NOMO-1 treated with dmso at 0.1 percent for 144 hours (cell line): Measurements from ENCODE around the gene ZNF346.
"Not testable (repeated sequence)": the region's sequence is repeated elsewhere in the genome, so short reads cannot be mapped to it uniquely, and the experiment has no call there.

ENCODE experiments used
- DNase-seq: peaks from one replicate; lab custom pipeline; 2025; ENCODE audit not compliant: unreplicated experiment; lab: John Stamatoyannopoulos, UW

ZNF346 gene

DNA sequence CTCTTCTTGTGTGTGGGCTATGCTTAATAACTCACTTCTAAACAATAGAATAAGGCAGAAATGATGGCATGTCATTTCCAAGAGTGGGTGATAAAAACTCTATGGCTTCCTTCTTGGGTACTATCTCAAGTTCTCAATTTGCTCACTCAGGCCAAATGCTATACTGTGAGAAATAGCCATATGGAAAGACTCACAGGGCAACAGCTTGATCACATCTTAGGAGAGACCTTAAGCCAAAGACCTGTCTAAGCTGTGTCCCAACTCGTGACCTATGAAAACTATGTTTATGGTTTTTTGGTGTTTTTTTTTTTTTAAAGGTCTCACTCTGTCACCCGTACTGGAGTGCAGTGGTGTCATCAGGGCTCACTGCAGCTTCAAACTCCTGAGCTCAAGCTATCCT, 13.8 kb upstream of the ZNF346 start:
- no peak for DNase-seq

- no peak for DNase-seq
These were observed 12.3 kb upstream of the ZNF346 start for GRCh38 chr5:177010153-177010552.

GRCh38 chr5:177015156-177015555, 7.3 kb upstream of the ZNF346 start:
- DNase-seq, result no peak

GRCh38 chr5:177018341-177018740, 4.2 kb upstream of the ZNF346 start:
- DNase-seq, result no peak

- DNase-seq, result no peak
These were observed 2.5 kb upstream of the ZNF346 start for GRCh38 chr5:177020033-177020432.

DNA sequence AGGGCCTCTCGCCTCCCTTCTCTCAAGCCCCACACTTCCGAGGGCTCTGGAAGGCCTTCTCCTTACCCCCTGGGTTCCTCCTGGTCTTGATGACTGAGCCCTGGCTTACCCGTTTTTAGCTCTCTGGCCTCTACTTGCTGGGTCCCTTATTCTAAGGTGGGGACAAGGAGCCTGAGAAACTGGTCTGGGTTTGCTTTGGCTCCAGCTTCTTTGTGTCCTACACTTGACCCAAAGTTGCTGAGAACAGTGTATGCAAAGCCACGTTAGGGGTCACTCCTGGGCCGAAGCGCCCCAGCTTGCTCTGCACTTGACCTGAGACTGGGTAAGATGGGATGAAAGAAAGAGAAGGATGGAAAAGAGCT, 788 bp downstream of the ZNF346 start:
- DNase-seq, result peak; percentile 1

- no peak for DNase-seq
These were observed 2.1 kb downstream of the ZNF346 start for GRCh38 chr5:177024559-177024958.

- DNase-seq, result no peak
These were observed 2.7 kb downstream of the ZNF346 start for GRCh38 chr5:177025101-177025601.

DNA sequence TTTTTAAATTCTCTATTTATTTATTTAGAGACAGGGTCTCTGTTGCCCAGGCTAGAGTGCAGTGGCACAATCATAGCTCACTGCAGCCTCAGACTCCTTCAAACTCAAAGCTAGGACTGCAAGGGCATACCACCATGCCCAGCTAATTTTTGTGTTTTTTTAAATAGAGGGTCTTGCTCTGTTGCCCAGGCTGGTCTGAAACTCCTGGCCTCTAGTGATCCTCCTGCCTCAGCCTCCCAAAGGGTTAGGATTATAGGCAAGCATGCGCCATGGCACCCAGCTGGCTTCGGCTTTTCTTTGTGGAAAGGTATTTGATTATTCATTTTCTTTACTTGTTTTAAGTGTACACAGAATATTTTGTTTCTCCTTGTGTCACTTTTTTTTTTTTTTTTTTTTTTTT, 5.2 kb downstream of the ZNF346 start:
- no peak for DNase-seq

GRCh38 chr5:177029498-177029897, 7.0 kb downstream of the ZNF346 start:
- DNase-seq, result no peak

- DNase-seq, result no peak
These were observed 13.5 kb downstream of the ZNF346 start for GRCh38 chr5:177035976-177036375.

DNA sequence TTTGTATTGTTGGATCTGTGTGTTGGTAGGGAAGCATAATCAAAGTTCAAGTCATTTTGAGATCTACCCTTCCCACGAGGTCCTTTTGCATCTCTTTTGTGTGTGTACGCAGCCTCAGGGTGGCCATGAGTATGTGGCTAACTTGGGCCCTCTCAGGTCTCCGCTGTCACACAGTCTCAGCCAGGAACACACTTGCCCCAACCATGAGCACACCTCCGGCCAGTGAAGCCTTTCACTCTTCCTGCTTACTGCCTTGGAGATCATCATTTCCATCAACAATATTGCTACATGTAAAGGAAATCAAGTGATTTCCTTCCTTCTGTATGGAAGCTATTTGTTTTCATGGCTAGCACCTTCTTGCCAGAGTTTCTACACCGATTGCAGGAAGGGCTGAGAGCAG, 13.9 kb downstream of the ZNF346 start:
- no peak for DNase-seq

DNA sequence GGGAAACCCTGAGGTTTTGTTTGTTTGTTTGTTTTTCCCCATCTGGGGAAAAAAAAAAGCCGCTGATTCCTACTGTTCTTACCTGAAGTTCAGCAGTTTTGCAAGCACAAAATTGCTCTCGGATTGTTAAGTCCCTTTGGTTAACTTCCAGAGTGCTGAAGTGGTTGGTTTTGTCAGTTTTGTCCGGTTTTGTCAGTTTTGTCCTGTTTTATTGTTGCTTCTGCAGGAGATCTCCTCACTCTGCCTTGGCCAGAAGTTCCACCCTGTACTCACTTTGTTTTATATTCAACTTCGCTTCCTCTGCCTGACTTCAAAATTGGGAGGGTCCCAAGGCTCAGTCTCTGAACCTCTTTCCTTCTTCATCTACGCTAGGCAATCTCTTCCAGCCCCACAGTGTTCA, 14.4 kb downstream of the ZNF346 start:
- DNase-seq, result no peak

DNA sequence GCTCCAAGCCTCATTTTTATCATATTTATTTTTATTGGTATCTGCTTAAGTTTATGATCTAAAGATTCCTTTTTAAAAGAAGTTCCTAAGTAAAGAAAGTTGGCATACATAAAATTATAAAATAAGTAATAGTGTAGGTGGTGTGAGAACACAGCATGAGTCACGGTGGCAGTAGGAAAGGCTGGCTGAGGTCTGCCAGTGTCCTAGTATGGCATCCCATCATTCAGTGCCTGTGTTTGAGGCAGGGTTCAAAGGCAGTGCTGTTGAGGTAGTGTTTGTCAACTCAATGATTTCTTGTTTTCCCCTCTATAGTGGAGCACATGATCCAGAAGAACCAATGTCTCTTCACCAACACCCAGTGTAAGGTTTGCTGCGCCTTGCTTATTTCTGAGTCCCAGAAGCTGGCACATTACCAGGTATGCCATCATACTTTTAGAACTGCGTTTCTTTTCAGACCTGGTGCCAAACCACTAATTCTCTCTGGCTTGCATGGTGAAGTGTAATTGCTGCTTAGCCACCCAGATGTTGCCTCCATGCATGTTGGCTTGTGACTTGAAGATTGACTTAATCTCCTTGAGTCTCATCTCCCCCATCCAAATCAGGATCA, 18.4 kb downstream of the ZNF346 start:
- DNase-seq, result no peak

GRCh38 chr5:177041936-177042335, 19.4 kb downstream of the ZNF346 start:
- DNase-seq, result no peak

- DNase-seq, result no peak
These were observed 20.6 kb downstream of the ZNF346 start for GRCh38 chr5:177043114-177043513.

GRCh38 chr5:177043958-177044357, 21.5 kb downstream of the ZNF346 start:
- no peak for DNase-seq

- no peak for DNase-seq
These were observed 22.1 kb downstream of the ZNF346 start for GRCh38 chr5:177044641-177045040.

- no peak for DNase-seq
These were observed 23.1 kb downstream of the ZNF346 start for GRCh38 chr5:177045631-177046030.

DNA sequence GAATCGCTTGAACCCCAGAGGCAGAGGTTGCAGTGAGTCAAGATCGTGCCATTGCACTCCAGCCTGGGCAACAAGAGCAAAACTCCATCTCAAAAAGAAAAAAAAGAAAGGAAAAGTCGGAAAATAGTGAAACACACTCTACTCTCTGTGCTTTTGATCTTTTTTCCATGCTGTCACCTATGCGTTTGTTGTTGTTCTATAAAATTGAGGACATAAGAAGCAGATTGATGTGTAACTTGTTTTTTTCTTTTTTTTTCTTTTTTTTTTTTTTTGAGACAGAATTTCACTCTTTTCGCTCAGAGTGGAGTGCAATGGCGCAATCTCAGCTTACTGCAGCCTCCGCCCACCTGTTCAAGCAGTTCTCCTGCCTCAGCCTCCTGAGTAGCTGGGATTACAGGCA, 26.0 kb downstream of the ZNF346 start:
- DNase-seq, result not testable (repeated sequence)

- DNase-seq, result no peak
These were observed 26.8 kb downstream of the ZNF346 start for GRCh38 chr5:177049285-177049684.

GRCh38 chr5:177064500-177065277, 42.2 kb downstream of the ZNF346 start:
- no peak for DNase-seq

GRCh38 chr5:177065491-177065890, 43.0 kb downstream of the ZNF346 start:
- DNase-seq, result no peak
